ENCODE data around the gene SLC35B2. TPM values are rescaled to one million over a fixed set of nuclear protein-coding genes. Genes with fewer than 3 reads are reported as not detected.

SLC35B2 gene
- total RNA-seq, 1 experiment from 2014 or later = 28.9 TPM

DNA sequence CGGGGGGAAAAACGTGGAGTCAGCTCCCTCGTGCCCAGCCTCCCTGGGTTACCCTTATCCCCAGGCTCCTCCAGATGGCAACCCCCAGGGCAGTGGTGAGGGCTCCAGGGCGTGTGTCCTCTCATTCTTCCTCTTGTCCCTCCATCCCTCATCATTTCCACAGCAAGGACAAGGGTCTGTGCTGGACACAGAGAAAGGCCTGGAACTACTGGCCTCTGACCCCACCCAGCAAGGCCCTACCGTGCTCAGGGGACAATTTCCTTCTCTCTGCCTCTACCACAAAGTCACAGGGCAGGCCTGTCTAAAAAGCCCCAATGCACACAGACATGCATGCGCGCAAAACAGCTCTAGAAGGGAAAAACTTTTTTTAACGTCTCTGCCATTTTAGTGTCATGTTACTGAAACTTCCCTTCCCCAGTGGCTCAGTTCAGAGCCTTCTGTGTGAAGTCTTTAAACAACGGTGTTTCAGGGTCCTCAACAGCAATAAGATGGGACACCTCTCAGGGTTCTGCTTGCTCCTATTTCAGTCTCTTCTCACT is 1.1 kb upstream of the SLC35B2 start:
- peaks cover 24% of the 10 kb centered on the region for H3K36me3 Mint-ChIP-seq
- no peaks in the 10 kb centered on the region for H3K9me3 Mint-ChIP-seq
- H3K27me3 Mint-ChIP-seq (ENCODE audit: low read depth) = no peaks in the 10 kb centered on the region
- H3K27ac Mint-ChIP-seq = peak overlapping the region; percentile 55
- POLR2A ChIA-PET = no interaction called here
- DNase-seq (ENCODE audit: low spot score) (no peak), ATAC-seq (no peak)
- peak overlapping the region; percentile 68; the same call in 1 of the 2 replicates for H3K4me3 Mint-ChIP-seq
- CTCF ChIA-PET = interaction anchor here (2.5 kb wide), 1 partner anchor 47 kb away, joined by 11 read pairs; no protein-coding TSS in a partner anchor
- peaks cover 35% of the 10 kb centered on the region for H3K4me1 Mint-ChIP-seq
- TF ChIP-seq ZNF317 (CRISPR knock-in tag; IDR thresholded peaks at IDR 0.05; ENCODE audit: borderline replicate concordance, low read depth) (no peak), SOX15 (CRISPR knock-in tag; IDR thresholded peaks at IDR 0.05) (no peak)

DNA sequence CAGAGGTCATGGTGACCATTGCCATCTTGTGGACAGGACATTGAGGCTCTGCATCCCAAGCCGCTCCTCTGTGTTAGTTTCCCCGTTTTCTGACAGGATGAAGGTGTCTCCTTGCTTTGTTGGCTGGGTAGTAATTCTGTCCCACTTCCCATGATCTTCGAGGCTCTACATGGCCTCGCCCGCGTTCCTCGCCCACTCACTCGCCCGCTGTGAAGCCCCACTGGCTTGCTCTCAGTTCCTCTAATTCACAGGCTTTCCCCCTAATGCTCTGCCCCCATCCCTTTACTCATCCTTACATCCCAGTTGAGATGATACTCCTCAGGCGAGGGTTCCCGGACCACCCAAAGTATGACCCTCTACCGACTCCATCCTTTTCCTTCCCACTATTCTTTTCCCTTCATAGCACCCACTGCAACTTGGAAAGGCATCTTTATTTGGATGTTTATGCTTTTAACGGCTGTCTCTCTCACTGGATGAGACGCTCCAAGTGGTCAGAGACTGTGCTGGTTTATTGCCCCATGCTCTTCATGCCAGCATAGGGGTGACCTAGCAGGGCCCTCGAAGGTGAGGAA is 511 bp upstream of the SLC35B2 start:
- peaks cover 30% of the 10 kb centered on the region for H3K36me3 Mint-ChIP-seq
- TF ChIP-seq ZNF416 (CRISPR knock-in tag; IDR thresholded peaks at IDR 0.05) (no peak), MYBL2 (CRISPR knock-in tag; IDR thresholded peaks at IDR 0.05) (no peak), TEAD4 (CRISPR knock-in tag; IDR thresholded peaks at IDR 0.05) (no peak), OVOL2 (CRISPR knock-in tag; IDR thresholded peaks at IDR 0.05; ENCODE audit: borderline replicate concordance) (no peak), ZBTB21 (CRISPR knock-in tag; IDR thresholded peaks at IDR 0.05; ENCODE audit: borderline replicate concordance) (no peak), SOX15 (CRISPR knock-in tag; IDR thresholded peaks at IDR 0.05) (no peak), ZNF317 (CRISPR knock-in tag; IDR thresholded peaks at IDR 0.05; ENCODE audit: borderline replicate concordance, low read depth) (no peak)
- TF ChIP-seq, protein P1, sequence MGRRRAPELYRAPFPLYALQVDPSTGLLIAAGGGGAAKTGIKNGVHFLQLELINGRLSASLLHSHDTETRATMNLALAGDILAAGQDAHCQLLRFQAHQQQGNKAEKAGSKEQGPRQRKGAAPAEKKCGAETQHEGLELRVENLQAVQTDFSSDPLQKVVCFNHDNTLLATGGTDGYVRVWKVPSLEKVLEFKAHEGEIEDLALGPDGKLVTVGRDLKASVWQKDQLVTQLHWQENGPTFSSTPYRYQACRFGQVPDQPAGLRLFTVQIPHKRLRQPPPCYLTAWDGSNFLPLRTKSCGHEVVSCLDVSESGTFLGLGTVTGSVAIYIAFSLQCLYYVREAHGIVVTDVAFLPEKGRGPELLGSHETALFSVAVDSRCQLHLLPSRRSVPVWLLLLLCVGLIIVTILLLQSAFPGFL (CRISPR knock-in tag; IDR thresholded peaks at IDR 0.05; ENCODE audit: borderline replicate concordance) = no peak
- TF ChIP-seq, protein P2, sequence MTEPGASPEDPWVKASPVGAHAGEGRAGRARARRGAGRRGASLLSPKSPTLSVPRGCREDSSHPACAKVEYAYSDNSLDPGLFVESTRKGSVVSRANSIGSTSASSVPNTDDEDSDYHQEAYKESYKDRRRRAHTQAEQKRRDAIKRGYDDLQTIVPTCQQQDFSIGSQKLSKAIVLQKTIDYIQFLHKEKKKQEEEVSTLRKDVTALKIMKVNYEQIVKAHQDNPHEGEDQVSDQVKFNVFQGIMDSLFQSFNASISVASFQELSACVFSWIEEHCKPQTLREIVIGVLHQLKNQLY (CRISPR knock-in tag; IDR thresholded peaks at IDR 0.05) = no peak
- TF ChIP-seq, protein P3, sequence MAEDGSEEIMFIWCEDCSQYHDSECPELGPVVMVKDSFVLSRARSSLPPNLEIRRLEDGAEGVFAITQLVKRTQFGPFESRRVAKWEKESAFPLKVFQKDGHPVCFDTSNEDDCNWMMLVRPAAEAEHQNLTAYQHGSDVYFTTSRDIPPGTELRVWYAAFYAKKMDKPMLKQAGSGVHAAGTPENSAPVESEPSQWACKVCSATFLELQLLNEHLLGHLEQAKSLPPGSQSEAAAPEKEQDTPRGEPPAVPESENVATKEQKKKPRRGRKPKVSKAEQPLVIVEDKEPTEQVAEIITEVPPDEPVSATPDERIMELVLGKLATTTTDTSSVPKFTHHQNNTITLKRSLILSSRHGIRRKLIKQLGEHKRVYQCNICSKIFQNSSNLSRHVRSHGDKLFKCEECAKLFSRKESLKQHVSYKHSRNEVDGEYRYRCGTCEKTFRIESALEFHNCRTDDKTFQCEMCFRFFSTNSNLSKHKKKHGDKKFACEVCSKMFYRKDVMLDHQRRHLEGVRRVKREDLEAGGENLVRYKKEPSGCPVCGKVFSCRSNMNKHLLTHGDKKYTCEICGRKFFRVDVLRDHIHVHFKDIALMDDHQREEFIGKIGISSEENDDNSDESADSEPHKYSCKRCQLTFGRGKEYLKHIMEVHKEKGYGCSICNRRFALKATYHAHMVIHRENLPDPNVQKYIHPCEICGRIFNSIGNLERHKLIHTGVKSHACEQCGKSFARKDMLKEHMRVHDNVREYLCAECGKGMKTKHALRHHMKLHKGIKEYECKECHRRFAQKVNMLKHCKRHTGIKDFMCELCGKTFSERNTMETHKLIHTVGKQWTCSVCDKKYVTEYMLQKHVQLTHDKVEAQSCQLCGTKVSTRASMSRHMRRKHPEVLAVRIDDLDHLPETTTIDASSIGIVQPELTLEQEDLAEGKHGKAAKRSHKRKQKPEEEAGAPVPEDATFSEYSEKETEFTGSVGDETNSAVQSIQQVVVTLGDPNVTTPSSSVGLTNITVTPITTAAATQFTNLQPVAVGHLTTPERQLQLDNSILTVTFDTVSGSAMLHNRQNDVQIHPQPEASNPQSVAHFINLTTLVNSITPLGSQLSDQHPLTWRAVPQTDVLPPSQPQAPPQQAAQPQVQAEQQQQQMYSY (CRISPR knock-in tag; IDR thresholded peaks at IDR 0.05) = no peak
- TF ChIP-seq, protein P4, sequence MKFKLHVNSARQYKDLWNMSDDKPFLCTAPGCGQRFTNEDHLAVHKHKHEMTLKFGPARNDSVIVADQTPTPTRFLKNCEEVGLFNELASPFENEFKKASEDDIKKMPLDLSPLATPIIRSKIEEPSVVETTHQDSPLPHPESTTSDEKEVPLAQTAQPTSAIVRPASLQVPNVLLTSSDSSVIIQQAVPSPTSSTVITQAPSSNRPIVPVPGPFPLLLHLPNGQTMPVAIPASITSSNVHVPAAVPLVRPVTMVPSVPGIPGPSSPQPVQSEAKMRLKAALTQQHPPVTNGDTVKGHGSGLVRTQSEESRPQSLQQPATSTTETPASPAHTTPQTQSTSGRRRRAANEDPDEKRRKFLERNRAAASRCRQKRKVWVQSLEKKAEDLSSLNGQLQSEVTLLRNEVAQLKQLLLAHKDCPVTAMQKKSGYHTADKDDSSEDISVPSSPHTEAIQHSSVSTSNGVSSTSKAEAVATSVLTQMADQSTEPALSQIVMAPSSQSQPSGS (CRISPR knock-in tag; IDR thresholded peaks at IDR 0.05; ENCODE audit: borderline replicate concordance, low read depth) = no peak
- TF ChIP-seq, protein P5, sequence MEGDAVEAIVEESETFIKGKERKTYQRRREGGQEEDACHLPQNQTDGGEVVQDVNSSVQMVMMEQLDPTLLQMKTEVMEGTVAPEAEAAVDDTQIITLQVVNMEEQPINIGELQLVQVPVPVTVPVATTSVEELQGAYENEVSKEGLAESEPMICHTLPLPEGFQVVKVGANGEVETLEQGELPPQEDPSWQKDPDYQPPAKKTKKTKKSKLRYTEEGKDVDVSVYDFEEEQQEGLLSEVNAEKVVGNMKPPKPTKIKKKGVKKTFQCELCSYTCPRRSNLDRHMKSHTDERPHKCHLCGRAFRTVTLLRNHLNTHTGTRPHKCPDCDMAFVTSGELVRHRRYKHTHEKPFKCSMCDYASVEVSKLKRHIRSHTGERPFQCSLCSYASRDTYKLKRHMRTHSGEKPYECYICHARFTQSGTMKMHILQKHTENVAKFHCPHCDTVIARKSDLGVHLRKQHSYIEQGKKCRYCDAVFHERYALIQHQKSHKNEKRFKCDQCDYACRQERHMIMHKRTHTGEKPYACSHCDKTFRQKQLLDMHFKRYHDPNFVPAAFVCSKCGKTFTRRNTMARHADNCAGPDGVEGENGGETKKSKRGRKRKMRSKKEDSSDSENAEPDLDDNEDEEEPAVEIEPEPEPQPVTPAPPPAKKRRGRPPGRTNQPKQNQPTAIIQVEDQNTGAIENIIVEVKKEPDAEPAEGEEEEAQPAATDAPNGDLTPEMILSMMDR (IDR thresholded peaks at IDR 0.05) = no peak
- TF ChIP-seq, protein P6, sequence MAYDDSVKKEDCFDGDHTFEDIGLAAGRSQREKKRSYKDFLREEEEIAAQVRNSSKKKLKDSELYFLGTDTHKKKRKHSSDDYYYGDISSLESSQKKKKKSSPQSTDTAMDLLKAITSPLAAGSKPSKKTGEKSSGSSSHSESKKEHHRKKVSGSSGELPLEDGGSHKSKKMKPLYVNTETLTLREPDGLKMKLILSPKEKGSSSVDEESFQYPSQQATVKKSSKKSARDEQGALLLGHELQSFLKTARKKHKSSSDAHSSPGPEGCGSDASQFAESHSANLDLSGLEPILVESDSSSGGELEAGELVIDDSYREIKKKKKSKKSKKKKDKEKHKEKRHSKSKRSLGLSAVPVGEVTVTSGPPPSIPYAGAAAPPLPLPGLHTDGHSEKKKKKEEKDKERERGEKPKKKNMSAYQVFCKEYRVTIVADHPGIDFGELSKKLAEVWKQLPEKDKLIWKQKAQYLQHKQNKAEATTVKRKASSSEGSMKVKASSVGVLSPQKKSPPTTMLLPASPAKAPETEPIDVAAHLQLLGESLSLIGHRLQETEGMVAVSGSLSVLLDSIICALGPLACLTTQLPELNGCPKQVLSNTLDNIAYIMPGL (CRISPR knock-in tag; IDR thresholded peaks at IDR 0.05) = no peak
- TF ChIP-seq, protein P7, sequence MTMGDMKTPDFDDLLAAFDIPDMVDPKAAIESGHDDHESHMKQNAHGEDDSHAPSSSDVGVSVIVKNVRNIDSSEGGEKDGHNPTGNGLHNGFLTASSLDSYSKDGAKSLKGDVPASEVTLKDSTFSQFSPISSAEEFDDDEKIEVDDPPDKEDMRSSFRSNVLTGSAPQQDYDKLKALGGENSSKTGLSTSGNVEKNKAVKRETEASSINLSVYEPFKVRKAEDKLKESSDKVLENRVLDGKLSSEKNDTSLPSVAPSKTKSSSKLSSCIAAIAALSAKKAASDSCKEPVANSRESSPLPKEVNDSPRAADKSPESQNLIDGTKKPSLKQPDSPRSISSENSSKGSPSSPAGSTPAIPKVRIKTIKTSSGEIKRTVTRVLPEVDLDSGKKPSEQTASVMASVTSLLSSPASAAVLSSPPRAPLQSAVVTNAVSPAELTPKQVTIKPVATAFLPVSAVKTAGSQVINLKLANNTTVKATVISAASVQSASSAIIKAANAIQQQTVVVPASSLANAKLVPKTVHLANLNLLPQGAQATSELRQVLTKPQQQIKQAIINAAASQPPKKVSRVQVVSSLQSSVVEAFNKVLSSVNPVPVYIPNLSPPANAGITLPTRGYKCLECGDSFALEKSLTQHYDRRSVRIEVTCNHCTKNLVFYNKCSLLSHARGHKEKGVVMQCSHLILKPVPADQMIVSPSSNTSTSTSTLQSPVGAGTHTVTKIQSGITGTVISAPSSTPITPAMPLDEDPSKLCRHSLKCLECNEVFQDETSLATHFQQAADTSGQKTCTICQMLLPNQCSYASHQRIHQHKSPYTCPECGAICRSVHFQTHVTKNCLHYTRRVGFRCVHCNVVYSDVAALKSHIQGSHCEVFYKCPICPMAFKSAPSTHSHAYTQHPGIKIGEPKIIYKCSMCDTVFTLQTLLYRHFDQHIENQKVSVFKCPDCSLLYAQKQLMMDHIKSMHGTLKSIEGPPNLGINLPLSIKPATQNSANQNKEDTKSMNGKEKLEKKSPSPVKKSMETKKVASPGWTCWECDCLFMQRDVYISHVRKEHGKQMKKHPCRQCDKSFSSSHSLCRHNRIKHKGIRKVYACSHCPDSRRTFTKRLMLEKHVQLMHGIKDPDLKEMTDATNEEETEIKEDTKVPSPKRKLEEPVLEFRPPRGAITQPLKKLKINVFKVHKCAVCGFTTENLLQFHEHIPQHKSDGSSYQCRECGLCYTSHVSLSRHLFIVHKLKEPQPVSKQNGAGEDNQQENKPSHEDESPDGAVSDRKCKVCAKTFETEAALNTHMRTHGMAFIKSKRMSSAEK (CRISPR knock-in tag; IDR thresholded peaks at IDR 0.05; ENCODE audit: borderline replicate concordance) = no peak
- POLR2A ChIA-PET = interaction anchor here (1.1 to 3.7 kb wide), 4 partner anchors 11 to 85 kb away, joined by 3 to 83 read pairs (median 8); partner anchors contain the start of genes AARS2 and HSP90AB1
- peak overlapping the region; percentile 75 for H3K27ac Mint-ChIP-seq
- H3K4me1 Mint-ChIP-seq = peaks cover 30% of the 10 kb centered on the region
- H3K9me3 Mint-ChIP-seq = no peaks in the 10 kb centered on the region
- H3K4me3 Mint-ChIP-seq = peak overlapping the region; percentile 68
- CTCF ChIA-PET = interaction anchor here (1.0 to 2.5 kb wide), 10 partner anchors 10 to 628 kb away, joined by 3 to 23 read pairs (median 12); partner anchors contain the start of genes AARS2, SLC29A1 and TMEM151B
- H3K27me3 Mint-ChIP-seq (ENCODE audit: low read depth) = no peaks in the 10 kb centered on the region
- no peak for DNase-seq (ENCODE audit: low spot score)
- no peak for ATAC-seq
